ENCODE data around the gene OR52J3. TPM values are rescaled to one million over a fixed set of nuclear protein-coding genes. Genes with fewer than 3 reads are reported as not detected.

Gene OR52J3
- total and polyA plus RNA-seq, 8 donors = not detected

DNA sequence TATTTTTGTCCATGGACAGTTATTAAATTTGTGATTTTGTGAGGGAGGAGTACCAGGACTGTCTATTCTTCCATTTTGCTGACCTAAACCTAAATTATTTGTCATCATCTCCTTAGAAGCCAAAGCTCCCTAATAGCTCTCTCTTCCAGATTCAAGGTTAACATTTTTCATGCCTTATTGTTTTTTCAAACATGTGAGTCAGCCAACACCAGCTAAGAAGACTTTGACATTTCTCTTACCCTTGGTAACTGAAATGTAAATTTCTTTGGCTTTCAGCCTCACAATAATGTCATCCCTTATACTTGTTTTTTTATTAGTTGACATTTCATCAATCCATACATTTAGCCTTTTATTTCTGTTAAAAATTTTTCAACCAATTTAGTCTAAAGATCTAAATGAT lies 42.2 kb downstream of the OR52J3 start:
- H3K4me1 ChIP-seq = no peaks in the 10 kb centered on the region
- intact Hi-C loops (cut with DNase I) = no loop called here
- no peak overlapping the region for H3K27ac ChIP-seq
- DNase-seq (no peak), ATAC-seq (no peak), FAIRE-seq (no peak)
- H3K27me3 ChIP-seq = no peaks in the 10 kb centered on the region
- TF ChIP-seq, protein P1, sequence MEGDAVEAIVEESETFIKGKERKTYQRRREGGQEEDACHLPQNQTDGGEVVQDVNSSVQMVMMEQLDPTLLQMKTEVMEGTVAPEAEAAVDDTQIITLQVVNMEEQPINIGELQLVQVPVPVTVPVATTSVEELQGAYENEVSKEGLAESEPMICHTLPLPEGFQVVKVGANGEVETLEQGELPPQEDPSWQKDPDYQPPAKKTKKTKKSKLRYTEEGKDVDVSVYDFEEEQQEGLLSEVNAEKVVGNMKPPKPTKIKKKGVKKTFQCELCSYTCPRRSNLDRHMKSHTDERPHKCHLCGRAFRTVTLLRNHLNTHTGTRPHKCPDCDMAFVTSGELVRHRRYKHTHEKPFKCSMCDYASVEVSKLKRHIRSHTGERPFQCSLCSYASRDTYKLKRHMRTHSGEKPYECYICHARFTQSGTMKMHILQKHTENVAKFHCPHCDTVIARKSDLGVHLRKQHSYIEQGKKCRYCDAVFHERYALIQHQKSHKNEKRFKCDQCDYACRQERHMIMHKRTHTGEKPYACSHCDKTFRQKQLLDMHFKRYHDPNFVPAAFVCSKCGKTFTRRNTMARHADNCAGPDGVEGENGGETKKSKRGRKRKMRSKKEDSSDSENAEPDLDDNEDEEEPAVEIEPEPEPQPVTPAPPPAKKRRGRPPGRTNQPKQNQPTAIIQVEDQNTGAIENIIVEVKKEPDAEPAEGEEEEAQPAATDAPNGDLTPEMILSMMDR (IDR thresholded peaks at IDR 0.05) = no peak
- H3K36me3 ChIP-seq = no peaks in the 10 kb centered on the region
- H3K4me3 ChIP-seq = no peak overlapping the region
- no peaks in the 10 kb centered on the region for H3K9me3 ChIP-seq

DNA sequence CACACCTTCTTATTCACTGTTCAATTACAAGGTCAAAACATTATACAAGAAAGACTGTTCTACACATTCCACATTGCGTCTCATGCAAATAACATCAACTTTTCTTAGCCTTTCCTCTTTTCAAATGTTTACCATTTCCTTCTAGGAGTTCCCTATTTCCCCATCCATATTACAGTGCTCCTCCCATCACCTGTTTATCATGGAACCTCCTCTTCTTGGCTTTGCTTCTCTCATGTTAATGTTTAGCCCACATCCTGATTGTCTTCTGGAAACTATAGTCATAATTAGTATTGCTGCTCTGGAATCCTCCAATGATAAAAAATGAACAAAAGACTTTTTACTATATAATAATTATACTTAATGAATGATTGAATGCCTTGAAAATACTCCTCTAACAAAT lies 44.3 kb downstream of the OR52J3 start:
- no peaks in the 10 kb centered on the region for H3K9me3 ChIP-seq
- no peaks in the 10 kb centered on the region for H3K36me3 ChIP-seq
- WGBS, 2 donors = 70 to 81% methylated on average over 1 of the region's 1 CpG
- FAIRE-seq (no peak), DNase-seq (no peak), ATAC-seq (no peak)
- H3K27ac ChIP-seq = no peak overlapping the region
- intact Hi-C loops (cut with DNase I) = no loop called here
- H3K4me1 ChIP-seq = no peaks in the 10 kb centered on the region
- H3K27me3 ChIP-seq = no peaks in the 10 kb centered on the region
- TF ChIP-seq, protein P1 (IDR thresholded peaks at IDR 0.05) = no peak
- no peak overlapping the region for H3K4me3 ChIP-seq

DNA sequence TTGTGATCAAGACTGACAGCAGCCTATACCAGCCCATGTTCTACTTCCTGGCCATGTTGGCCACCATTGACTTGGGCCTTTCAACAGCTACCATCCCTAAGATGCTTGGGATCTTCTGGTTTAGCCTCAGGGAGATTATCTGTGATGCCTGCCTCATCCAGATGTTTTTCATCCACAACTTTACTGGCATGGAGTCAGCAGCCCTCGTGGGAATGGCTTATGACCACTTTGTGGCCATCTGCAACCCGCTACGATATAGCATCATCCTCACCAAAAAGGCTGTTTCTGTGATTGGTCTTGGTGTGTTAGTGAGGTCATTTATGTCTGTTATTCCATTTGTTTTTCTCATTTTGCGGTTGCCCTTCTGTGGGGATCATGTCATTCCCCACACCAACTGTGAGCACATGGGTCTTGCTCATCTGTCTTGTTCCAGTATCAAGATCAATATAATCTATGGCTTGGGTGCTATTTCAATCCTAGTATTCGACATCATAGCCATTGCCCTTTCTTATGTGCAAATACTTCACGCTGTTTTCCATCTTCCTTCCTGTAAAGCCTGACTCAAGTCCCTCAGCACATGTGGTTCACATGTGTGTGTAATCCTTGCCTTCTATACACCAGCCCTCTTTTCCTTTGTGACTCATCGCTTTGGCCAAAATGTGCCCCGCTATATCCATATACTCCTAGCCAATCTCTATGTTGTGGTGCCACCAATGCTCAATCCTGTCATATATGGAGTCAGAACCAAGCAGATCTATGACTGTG lies 46.7 kb downstream of the OR52J3 start:
- intact Hi-C loops (cut with DNase I) = no loop called here
- H3K27ac ChIP-seq = no peak overlapping the region
- no peak for FAIRE-seq

DNA sequence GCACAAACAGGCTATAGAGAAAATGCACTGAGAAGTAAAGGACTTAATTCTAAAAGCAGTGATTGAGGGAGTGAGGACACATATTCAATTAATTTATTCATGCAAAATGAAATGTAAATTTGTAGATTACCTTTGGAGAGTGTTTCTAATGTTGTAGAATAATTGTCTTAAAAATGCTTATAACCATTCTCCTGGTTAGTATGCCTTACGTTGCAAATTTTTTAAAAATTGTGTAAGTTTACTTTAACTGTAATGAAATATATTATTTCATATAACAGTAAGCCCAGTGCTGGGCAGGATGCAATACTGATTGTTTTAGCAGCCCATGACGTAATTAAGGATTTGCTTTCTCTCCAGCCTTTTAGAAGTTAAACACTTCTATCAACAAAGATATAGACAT lies 49.7 kb downstream of the OR52J3 start:
- Histone ChIP-seq H3K9me3 (no peaks in the 10 kb centered on the region), H3K4me1 (no peaks in the 10 kb centered on the region), H3K4me3 (no peak overlapping the region), H3K36me3 (no peaks in the 10 kb centered on the region), H3K27ac (no peak overlapping the region), H3K27me3 (peaks cover 0 to 5% (median 0%) of the 10 kb centered on the region in 4 donors)
- intact Hi-C loops (cut with DNase I) = no loop called here
- DNase-seq = no peak
- WGBS, 2 donors = 51 to 73% methylated on average over 2 of the region's 2 CpGs
- FAIRE-seq = no peak
- TF ChIP-seq, protein P1 (IDR thresholded peaks at IDR 0.05) = no peak
- ATAC-seq = no peak

More for the DNA sequence above, 46.7 kb downstream of the OR52J3 start:
- no peaks in the 10 kb centered on the region for H3K4me1 ChIP-seq
- no peak for ATAC-seq
- H3K36me3 ChIP-seq = no peaks in the 10 kb centered on the region
- TF ChIP-seq, protein P1 (IDR thresholded peaks at IDR 0.05) = no peak
- WGBS, 2 donors = 69 to 79% methylated on average over 8 of the region's 8 CpGs
- H3K27me3 ChIP-seq = peaks cover 0 to 5% (median 0%) of the 10 kb centered on the region in 4 donors
- no peaks in the 10 kb centered on the region for H3K9me3 ChIP-seq
- no peak overlapping the region for H3K4me3 ChIP-seq
- no peak for DNase-seq

Other genes starting within 250 kb of the OR52J3 start
- gene OR52R1, start 242.1 kb upstream of the OR52J3 start, total RNA-seq = not detected
- not detected for gene OR52R1, start 242.1 kb upstream of the OR52J3 start, polyA plus RNA-seq
- gene OR51F2, start 225.2 kb upstream of the OR52J3 start, total RNA-seq = not detected
- gene OR51F2, start 225.2 kb upstream of the OR52J3 start, polyA plus RNA-seq = not detected
- not detected for gene OR51S1, start 197.3 kb upstream of the OR52J3 start, total RNA-seq
- not detected for gene OR51S1, start 197.3 kb upstream of the OR52J3 start, polyA plus RNA-seq
- gene OR51T1, start 164.6 kb upstream of the OR52J3 start, total RNA-seq = not detected
- gene OR51T1, start 164.6 kb upstream of the OR52J3 start, polyA plus RNA-seq = not detected
- gene OR51A7, start 142.7 kb upstream of the OR52J3 start, total RNA-seq = not detected
- gene OR51A7, start 142.7 kb upstream of the OR52J3 start, polyA plus RNA-seq = not detected
- gene OR51G2, start 127.2 kb upstream of the OR52J3 start, total RNA-seq = not detected
- gene OR51G2, start 127.2 kb upstream of the OR52J3 start, polyA plus RNA-seq = not detected
- gene OR51G1, start 122.2 kb upstream of the OR52J3 start, total RNA-seq = not detected
- not detected for gene OR51G1, start 122.2 kb upstream of the OR52J3 start, polyA plus RNA-seq
- gene OR51A4, start 98.9 kb upstream of the OR52J3 start, total RNA-seq = not detected
- gene OR51A4, start 98.9 kb upstream of the OR52J3 start, polyA plus RNA-seq = not detected
- not detected for gene OR51A2, start 90.8 kb upstream of the OR52J3 start, total RNA-seq
- gene OR51A2, start 90.8 kb upstream of the OR52J3 start, polyA plus RNA-seq = not detected
- not detected for gene OR51L1, start 51.7 kb upstream of the OR52J3 start, total RNA-seq
- gene OR51L1, start 51.7 kb upstream of the OR52J3 start, polyA plus RNA-seq = not detected
- not detected for gene OR52E2, start 13.1 kb downstream of the OR52J3 start, total RNA-seq
- not detected for gene OR52E2, start 13.1 kb downstream of the OR52J3 start, polyA plus RNA-seq
- not detected for gene OR52E1, start 23.0 kb downstream of the OR52J3 start, total RNA-seq
- not detected for gene OR52E1, start 23.0 kb downstream of the OR52J3 start, polyA plus RNA-seq
- not detected for gene OR52A5, start 91.8 kb downstream of the OR52J3 start, total RNA-seq
- not detected for gene OR52A5, start 91.8 kb downstream of the OR52J3 start, polyA plus RNA-seq
- gene OR52A1, start 108.2 kb downstream of the OR52J3 start, total RNA-seq = not detected
- gene OR52A1, start 108.2 kb downstream of the OR52J3 start, polyA plus RNA-seq = not detected
- not detected for gene OR51V1, start 154.2 kb downstream of the OR52J3 start, total RNA-seq
- gene OR51V1, start 154.2 kb downstream of the OR52J3 start, polyA plus RNA-seq = not detected
- gene HBB, start 180.5 kb downstream of the OR52J3 start, total RNA-seq = 10 to 100 TPM in 3 of 6 donors, 1 to 10 TPM in 3; 2.2 to 89.0 (median 7.4) TPM
- 1 to 10 TPM; 3.9 to 4.9 TPM for gene HBB, start 180.5 kb downstream of the OR52J3 start, polyA plus RNA-seq
- 1 to 10 TPM in 1 of 6 donors, not detected in 5; 1.1 TPM for gene HBD, start 188.0 kb downstream of the OR52J3 start, total RNA-seq
- not detected for gene HBD, start 188.0 kb downstream of the OR52J3 start, polyA plus RNA-seq
- 1 to 10 TPM in 1 of 6 donors, not detected in 5; 3.3 TPM for gene HBG1, start 203.3 kb downstream of the OR52J3 start, total RNA-seq
- gene HBG1, start 203.3 kb downstream of the OR52J3 start, polyA plus RNA-seq = not detected
- gene HBG2, start 208.3 kb downstream of the OR52J3 start, total RNA-seq = 10 to 100 TPM in 1 of 6 donors, not detected in 5; 10.6 TPM
- gene HBG2, start 208.3 kb downstream of the OR52J3 start, polyA plus RNA-seq = not detected
- 1 to 10 TPM in 1 of 6 donors, not detected in 5; 3.5 TPM for gene HBE1, start 223.4 kb downstream of the OR52J3 start, total RNA-seq
- not detected for gene HBE1, start 223.4 kb downstream of the OR52J3 start, polyA plus RNA-seq